Stimulated activated CD8-positive, alpha-beta memory T cell treated with anti-CD3 and anti-CD28 coated beads, Interleukin-4, amount 100 ng/mL, for 1 hour (primary cell): ENCODE measurements around the gene ORAI2.
A peak's percentile ranks its signal among the peaks of the same experiment; 100 is the strongest.
"Not testable (repeated sequence)": the region's sequence is repeated elsewhere in the genome, so short reads cannot be mapped to it uniquely, and the experiment has no call there.

Experiments
- DNase-seq, 2 donors: peaks; one replicate each; pipeline ENCODE4 v3.0.0-alpha.2; 2020; ENCODE audit warnings: low read depth in 2 of 2, low spot score in 1 of 2

The ORAI2 gene

DNA sequence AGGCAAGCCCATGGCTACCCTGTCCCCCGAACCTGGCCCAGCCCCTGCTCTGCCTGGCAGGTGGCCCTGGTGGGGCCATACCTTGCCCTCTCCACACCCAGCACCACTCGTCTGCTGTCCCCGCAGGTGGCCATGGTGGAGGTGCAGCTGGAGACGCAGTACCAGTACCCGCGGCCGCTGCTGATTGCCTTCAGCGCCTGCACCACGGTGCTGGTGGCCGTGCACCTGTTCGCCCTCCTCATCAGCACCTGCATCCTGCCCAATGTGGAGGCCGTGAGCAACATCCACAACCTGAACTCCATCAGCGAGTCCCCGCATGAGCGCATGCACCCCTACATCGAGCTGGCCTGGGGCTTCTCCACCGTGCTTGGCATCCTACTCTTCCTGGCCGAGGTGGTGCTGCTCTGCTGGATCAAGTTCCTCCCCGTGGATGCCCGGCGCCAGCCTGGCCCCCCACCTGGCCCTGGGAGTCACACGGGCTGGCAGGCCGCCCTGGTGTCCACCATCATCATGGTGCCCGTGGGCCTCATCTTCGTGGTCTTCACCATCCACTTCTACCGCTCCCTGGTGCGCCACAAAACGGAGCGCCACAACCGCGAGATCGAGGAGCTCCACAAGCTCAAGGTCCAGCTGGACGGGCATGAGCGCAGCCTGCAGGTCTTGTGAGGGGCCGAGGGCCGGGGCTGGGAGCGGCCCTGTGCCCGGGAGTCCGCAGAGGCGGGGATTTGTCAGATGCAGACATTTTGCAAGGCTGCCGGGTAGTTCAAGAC is 13.2 kb downstream of the ORAI2 start:
- DNase-seq: no peak

DNA sequence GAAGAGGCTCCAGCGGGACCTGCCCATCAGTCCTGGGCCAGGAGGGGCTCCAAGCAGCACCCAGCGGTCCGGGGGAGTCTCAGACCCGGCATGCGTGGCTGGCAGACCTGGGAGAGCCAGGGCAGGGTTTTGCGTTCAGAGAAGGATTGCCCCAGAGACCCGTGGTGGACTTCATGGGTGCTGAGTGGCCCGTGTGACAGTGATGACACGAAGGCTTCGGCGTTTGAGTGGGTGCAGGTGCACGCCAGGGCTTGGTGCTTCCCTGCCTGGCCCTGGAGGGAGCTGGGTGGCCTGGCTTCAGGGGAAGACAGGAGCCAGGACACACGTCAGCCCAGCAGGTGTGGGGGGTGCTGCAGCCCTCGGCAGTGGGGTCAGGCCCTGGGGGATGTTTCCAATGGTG is 13.9 kb downstream of the ORAI2 start:
- no peak for DNase-seq

DNA sequence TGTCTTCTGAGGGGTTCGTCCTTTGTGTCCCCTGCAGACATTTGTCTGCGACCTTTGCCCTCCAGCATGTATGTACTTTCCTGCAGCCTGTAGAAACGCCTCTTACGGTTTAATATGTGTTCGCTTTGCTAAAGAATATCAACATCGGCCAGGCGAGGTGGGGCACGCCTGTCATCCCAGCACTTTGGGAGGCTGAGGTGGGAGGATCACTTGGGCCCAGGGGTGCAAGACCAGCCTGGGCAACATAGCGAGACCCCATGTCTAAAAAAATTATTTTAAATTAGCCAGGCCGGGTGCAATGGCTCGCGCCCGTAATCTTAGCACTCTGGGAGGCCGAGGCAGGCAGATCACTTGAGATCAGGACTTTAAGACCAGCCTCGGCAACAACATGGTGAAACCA is 15.8 kb downstream of the ORAI2 start:
- DNase-seq: no peak

DNA sequence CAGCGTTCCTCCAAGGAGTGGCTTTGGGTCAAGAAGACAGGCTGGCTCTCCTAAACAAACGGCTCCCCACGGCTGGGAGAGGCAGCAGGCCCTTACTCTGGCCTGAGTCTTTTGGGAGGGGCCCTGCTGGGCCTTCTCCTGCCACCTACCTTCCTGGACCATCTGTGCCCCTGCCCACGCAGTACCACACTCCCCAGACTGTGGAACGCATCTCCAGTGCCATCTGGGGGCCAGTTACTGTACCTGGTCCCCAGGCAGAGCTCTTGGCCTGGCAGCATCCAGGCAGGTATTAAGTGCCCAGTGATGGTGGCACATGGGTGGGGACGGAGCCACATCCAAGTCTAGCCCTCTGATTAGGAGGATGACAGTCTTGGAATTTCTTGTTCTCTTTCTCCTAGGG is 16.9 kb downstream of the ORAI2 start:
- no peak for DNase-seq

DNA sequence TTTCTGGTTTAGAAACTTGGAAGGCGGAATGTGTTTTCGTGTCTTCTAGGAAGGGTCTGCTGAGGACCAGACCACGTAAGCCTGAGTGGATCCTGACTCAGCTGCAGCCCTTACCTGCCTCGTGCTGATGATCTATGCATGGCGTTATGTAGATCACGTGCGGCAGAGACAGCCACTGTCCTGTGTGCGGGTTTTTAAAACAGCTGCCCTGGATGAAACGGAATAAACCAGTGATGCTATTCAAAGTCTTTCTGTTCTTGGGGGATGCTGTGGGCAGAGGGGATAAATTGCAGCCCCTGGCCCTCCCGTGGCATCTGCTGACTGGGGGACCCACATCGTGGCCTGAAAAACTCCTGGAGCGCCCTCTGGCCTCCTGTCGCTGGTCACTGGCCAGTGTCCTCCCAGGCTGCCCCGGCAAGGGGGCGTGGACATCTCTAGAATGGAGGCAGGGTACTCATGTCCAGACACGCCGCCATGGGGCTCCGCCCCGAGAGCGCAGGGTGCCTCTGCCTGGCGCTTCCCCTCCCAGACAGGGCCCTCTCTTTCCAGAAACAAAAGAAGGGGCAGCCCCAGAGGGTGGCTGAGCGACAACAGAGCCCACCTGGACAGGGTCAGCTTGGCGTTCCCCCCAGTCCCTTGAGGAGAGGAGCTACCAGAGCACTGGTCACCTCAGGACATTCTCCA is 18.1 kb downstream of the ORAI2 start:
- DNase-seq: no peak

DNA sequence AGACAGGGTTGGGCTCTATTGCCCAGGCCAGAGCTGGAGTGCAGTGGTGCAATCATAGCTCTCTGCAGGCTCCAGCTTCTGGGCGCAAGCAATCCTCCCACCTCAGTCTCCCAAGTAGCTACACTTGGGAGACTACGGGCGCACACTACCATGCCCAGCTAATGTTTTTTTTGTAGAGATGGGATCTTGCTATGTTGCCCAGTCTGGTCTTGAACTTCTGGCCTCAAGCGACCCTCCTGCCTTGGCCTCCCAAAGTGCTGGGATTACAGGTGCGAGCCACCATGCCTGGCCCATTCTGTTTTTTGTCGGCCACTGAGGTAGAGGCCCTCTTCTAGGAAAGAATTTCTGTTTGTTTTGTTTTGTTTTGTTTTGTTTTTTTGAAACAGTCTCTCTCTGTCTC is 19.1 kb downstream of the ORAI2 start:
- DNase-seq: no peak

DNA sequence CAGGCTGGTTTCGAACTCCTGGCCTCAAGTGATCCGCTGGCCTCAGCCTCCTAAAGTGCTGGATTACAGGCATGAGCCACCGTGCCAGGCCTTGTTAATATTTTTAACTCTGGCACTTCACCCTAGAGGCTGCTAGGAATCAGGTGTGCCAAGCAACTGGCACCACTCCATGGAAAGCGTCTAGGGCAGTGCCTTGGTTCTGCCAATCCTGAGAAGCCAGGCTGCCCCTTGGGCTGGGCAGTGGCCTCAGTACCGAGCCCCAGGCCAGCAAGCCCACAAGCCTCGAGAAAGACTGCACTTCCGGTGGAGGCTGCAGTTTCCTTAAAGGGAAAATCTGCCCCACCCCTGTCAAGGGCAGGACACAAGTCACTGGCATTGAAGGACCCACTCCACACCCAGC is 19.9 kb downstream of the ORAI2 start:
- DNase-seq: no peak

DNA sequence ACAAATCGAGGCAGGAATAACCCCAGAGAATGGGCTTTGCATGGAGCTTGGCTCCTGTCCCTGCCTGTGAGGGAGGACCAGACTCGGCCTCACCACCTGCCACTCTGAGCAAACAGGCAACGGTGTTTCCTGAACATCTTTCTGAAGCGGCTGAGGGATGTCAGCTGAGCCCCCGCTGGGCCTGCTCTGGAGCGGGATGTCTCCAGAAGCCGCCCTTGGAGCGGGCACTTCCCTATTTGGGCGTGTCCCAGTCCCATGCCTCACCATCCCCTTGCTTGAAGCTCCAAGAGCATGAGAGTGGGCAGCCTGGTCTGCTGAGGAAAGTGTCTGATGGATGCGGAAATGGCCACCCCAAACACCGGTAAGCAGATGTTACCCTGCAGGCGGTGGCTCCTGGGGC is 21.1 kb downstream of the ORAI2 start:
- no peak for DNase-seq

DNA sequence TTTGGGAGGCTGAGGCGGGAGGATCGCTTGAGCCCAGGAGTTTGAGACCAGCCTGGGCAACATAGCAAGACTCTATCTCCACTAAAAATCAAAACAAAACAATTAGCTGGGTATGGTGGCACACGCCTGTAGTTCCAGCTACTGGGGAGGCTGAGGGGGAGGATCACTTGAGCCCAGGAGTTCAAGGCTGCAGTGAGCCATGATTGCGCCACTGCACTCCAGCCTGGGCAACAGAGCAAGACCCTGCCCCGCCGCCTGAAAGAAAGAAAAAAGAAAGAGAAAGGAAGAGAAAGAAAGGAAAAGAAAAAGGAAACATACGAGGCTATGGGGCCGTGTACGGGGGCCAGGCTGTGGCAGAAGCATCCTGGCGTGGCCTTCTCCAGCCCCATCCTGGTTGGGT is 21.6 kb downstream of the ORAI2 start:
- DNase-seq: not testable (repeated sequence)

DNA sequence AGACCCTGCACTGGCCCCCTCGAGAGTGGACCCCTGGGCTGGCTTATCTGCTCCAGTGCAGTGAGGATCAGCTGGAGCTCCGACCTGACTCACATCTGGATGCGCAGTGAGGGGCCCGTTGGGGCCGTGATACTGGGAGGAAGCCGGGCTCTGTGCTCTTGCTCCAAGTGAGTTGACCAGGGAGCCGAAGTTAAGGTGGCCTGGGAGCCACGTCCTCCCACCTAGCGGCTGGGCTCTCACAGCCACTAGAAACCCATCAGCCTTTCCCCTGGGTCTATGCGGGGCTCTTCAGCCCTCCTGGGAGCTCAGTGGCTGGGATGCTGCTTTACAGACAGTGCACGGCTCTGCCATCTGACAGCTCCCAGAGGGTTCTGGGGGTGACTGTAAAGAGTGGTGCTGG is 22.2 kb downstream of the ORAI2 start:
- DNase-seq: no peak

DNA sequence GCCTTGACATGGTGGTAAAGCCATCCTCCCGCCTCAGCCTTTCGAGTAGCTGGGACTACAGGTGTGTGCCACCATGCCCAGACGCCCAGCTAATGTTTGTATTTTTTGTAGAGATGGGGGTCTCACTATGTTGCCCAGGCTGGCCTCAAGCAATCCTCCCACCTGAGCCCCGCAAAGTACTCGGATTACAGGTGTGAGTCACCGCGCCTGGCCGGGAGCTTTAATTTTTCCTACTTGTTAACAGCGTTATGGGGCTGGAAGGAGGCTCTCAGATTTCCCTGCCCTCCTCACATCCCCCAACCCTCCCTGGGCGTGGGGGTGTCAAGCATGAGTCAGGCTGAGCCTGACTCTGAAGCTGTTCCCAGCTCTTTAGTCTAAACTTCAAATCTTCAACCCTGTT is 23.0 kb downstream of the ORAI2 start:
- no peak for DNase-seq

DNA sequence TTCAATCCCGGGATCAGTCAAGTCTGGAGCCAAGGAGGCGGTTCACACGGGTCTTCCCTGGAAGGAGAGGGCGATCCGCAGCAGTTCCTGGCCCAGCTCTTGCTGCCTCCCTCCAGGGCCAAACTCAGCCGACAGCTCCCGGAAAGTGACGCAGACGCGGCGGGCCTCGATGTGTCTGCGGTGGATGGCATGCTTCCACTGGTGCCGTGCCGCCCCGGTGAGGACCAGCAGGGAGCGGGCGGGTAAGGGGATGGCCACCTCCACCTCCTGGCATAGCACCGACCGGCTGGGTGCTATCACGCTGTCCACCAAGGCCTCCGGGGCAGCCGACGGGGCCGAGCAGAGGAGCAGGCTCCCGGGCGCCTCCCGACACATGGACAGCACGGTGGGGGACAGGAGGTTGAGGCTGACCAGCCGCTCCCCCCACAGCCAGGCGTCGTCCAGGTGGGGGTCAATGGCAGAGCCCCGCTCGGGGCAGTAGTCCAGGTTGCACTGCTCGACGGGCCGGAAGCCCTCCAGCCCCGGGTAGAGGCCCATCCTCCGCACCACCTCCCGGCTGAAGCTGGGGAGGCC is 24.1 kb downstream of the ORAI2 start:
- no peak for DNase-seq

DNA sequence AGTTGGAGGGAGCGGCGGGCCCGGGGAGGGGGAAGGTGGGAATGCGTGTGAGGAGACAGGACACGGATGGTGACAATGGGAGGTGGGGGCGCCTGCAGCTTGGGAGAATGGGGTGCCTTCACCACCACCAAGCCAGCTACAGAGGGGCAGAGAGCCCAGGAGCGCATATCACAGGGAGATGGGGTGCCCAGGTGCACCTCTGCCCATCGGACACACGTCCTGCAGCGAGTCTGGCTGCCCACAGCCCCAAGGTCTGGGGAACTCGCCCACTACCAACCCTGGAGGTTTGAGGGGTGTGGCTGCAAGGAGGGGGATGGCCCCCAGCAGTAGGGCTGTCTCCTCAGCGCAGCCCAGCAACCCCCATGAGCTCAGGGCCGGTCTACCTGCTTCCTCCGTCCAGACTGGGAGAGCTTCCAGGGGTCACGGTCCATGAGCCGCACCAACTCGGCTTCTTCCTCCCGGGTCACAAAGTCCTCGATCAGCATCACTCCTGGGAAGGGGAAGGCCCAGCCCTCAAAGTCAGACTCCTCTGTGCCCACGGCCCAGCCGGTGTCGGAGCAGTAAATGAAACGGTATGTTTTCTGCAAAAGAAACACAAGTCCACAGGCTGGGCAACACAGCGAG is 26.0 kb downstream of the ORAI2 start:
- DNase-seq: no peak

DNA sequence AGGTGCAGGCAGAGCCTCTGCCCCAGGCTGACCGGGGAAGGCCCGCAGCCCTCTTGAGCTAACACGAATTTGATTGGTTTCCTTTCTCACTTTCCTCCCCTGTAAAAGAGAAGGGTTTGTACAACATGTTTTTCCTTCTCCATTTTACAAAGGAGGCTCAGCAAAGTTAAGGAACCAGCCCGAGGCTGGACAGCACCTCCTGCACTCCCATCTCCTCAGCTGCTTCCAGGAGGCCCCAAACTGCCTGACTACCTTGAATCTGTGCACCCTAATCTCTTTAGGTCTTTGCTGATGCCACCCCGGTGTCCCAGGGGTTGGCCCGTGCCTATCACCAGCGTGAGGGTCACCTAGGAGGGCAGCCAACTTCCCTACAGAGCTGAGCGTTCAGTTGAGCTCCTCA is 27.1 kb downstream of the ORAI2 start:
- no peak for DNase-seq

DNA sequence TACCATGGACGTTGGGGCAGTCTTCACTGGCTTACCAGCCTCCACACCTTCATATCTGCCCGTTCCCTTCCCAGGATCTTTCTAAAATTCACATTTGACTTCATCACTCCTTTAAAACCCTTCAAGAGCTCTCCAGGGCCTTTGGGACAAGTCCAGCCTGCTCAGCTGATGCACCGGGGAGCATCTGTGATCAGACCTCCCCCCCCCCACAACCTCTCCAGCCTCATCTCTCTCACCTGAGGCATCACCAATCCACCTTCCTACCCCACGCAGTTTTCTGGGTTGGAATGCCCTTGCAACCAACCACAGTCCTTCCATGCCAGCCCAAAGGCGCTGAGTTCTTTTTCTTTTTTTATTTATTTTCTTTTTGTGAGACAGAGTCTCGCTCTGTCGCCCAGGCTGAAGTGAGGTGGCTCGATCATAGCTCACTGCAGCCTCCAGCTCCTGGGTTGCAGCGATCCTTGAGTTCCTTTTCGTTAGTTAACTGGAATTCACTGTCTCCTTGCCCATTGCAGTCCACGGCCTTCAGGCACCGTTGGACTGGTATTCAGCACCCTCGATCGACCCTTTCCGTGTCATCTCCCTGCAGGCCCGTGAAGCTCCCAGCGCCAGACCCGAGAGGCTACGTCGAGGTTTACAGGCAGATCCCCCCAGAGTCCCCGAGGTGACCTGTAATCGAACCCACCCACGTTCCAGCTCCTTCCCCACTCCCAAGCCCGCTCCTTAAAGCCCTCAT is 30.6 kb downstream of the ORAI2 start:
- DNase-seq: no peak

DNA sequence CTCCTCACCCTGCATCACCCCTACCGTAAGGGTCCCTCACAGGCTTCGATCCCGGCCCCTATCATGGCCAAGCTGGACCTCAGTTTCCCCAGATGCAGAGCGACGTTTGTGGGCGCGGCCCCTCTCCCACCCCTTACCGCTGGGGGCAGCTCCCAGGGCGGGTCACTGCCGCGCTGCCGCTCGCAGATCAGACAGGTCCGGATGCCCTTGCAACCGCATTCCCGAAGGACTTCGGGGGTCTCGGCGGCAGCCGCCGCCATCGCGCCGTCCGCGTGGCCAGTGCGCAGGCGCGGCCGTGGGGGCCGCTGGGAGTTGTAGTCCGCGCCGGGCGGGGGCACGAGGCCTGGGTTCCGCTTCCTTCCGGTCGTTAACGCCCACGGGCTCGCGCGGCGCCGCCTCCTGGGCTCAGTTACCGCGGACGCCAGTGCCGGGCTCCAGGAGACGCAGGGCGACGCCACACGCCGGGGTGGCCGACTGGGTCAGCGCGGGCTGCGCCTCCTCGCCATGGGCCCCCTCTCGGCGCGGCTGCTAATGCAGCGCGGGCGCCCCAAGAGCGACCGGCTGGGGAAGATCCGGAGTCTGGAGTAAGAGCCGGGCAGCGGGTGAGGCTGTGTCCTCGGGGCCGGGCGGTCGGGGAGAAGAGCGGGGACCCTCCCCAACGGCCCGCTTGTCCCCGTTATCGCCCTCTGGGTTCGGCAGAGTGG is 31.4 kb downstream of the ORAI2 start, which contains the start of the genes ALKBH4 and LRWD1:
Gene ALKBH4 (minus strand): TSS at position 287 of the 704 bp plus-strand sequence. CDS start 27 bp downstream, at position 260.
Gene LRWD1 (plus strand): TSS at position 408 of the 704 bp plus-strand sequence. CDS start 97 bp downstream, at position 505.
- peak; percentile 83 to 91 for DNase-seq

DNA sequence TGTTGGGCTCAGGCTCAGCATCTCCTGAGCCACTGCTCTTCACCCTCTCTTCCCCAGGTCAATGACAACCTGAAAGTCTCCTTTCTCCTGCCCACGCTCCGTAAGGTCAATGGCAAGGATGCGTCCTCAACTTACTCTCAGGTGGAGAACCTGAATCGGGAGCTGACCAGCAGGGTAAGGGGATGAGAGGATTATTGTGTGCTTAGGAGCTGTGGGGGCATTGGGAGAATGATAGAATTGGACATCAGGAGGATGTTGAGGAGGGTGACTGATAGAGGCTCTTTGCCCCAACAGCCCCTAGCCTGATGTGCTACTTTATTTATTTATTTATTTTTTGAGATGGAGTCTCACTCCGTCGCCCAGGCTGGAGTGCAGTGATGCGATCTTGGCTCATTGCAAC is 32.7 kb downstream of the ORAI2 start:
- no peak for DNase-seq

DNA sequence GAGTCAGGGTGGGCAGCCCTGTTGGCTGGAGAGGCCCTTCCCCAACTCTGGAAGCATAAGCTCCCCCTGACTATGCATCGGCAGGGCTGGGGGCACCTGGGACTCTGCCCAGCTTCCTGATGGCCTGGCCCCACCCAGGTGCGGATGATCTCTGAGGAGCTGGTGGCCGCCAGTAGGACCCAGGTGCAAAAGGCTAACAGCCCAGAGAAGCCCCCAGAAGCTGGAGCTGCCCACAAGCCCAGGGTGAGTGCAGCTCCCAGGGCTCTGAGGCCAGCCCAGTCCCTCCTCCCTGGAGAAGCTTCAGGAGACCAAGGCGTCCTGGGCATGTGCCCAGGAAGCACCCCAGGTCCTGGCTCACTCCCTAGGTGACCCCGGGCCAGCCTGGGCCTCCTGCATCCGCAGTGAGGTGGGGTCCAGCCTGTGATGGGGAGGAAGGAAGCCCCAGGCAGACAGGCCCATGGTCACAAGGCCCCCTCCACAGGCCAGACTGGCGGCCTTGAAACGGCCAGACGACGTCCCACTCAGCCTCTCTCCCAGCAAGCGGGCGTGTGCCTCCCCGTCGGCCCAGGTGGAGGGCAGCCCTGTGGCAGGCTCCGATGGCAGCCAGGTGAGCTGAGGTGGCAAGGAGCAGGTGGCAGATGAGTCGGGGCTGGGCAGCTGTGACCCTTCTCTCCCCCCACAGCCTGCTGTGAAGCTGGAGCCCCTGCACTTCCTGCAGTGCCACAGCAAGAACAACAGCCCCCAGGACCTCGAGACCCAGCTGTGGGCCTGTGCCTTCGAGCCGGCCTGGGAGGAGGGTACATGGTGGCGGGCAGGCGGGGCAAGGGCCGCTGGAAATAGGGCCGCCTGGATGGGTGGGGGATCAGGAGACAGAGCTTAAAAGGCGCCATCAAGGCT is 34.5 kb downstream of the ORAI2 start:
- no peak for DNase-seq
